Activated B cell treated with CpG ODN at 0.5 μM for 24 hours (primary cell): ENCODE data around the gene GPR75. TPM values are rescaled to one million over a fixed set of nuclear protein-coding genes. Genes with fewer than 3 reads are reported as not detected.

Experiments
- ATAC-seq: fragments of 200-7000 bp; cut with Tn5 transposase; one replicate; pipeline ENCODE4 v1.10.0; 2021; ENCODE audit warnings: low read depth, mild to moderate bottlenecking, moderate library complexity
- CTCF ChIA-PET: fragments of 350-600 bp; sonication (Branson Sonifier 250); formaldehyde crosslinking; loops from one replicate; lab custom pipeline; 2021; ENCODE audit warnings: antibody characterized with exemption; lab: Charles Lee
- POLR2A ChIA-PET: fragments of 350-600 bp; sonication (Branson Sonifier 250); formaldehyde crosslinking; loops from one replicate; lab custom pipeline; 2021; ENCODE audit warnings: antibody characterized with exemption; lab: Charles Lee
- DNase-seq: peaks from one replicate; pipeline ENCODE4 v3.0.0; 2022
- H3K27ac Mint-ChIP-seq: one replicate; pipeline ENCODE4 v1.8.0; 2020; ENCODE audit warnings: mixed read lengths
- H3K27me3 Mint-ChIP-seq: one replicate; pipeline ENCODE4 v1.8.0; 2021; ENCODE audit warnings: mixed read lengths
- H3K36me3 Mint-ChIP-seq: one replicate; pipeline ENCODE4 v1.8.0; 2021; ENCODE audit warnings: low read depth, mixed read lengths
- H3K4me1 Mint-ChIP-seq: one replicate; pipeline ENCODE4 v1.8.0; 2021; ENCODE audit warnings: mixed read lengths
- H3K4me3 Mint-ChIP-seq: one replicate; pipeline ENCODE4 v1.8.0; 2020; ENCODE audit warnings: mild to moderate bottlenecking, mixed read lengths
- H3K9me3 Mint-ChIP-seq: one replicate; pipeline ENCODE4 v1.8.0; 2020; ENCODE audit warnings: mixed read lengths
- CTCF ChIP-seq: fragments of 200-600 bp; IDR thresholded peaks from one replicate; pipeline ENCODE4 v1.8.0; 2022; ENCODE audit warnings: antibody characterized with exemption, mild to moderate bottlenecking
- intact Hi-C: fragments of 100-400 bp; cut with micrococcal nuclease; formaldehyde crosslinking; loops from one replicate; pipeline ENCODE4 v1.15.1; 2024
- total RNA-seq: library from RNA; stranded (reverse); gene quantifications from 2 replicates; pipeline ENCODE4 v1.2.3, GENCODE V29; 2022

GPR75 gene
- total RNA-seq, 1 donor from 2014 or later = 6.3 TPM

DNA sequence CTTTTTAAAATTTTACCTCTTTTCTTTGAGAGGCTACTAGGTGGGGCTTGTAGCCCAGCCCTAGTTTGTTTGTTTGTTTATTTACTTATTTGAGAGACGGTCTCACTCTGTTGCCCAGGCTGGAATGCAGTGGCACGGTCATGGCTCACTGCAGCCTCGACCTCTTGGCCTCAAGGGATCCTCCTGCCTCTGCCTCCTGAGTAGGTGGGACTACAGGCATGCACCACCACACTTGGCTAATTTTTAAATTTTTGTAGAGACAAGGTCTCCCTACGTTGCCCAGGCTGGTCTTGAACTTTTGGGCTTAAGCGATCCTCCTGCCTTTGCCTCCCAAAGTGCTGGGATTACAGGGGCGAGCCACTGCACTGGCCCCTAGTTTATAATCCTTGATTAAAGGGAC, 38.0 kb downstream of the GPR75 start:
- Mint-ChIP-seq H3K27ac (no peak overlapping the region), H3K27me3 (no peaks in the 10 kb centered on the region), H3K4me3 (no peak overlapping the region), H3K9me3 (no peaks in the 10 kb centered on the region), H3K4me1 (no peaks in the 10 kb centered on the region), H3K36me3 (peaks cover 29% of the 10 kb centered on the region)
- intact Hi-C loops = no loop called here
- DNase-seq (no peak), ATAC-seq (no peak)
- TF ChIP-seq CTCF = no peak
- ChIA-PET POLR2A (no interaction called here), CTCF (no interaction called here)

DNA sequence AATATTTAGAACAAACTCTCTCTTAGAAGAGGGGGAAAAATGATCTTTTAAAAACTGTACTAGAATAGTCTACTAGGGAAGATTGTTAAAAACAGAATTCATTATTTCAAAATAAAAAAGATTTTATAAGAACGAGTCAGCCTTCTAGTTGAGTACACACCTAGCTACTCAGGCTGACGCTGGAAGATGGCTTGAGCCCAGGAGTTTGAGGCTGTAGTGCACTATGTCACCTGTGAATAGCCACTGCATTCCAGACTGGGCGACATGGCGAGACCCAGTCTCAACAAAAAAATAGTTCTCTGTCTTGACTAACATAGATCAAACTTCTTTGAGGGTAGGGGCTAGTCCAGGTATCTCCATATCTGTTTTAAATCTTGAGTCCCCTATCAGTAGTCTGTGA, 39.1 kb downstream of the GPR75 start:
- H3K36me3 Mint-ChIP-seq = peaks cover 38% of the 10 kb centered on the region
- ChIA-PET POLR2A (no interaction called here), CTCF (no interaction called here)
- H3K27ac Mint-ChIP-seq = no peak overlapping the region
- H3K9me3 Mint-ChIP-seq = no peaks in the 10 kb centered on the region
- H3K4me1 Mint-ChIP-seq = no peaks in the 10 kb centered on the region
- ATAC-seq = no peak
- TF ChIP-seq CTCF = no peak
- H3K27me3 Mint-ChIP-seq = no peaks in the 10 kb centered on the region
- intact Hi-C loops = no loop called here
- DNase-seq = no peak
- no peak overlapping the region for H3K4me3 Mint-ChIP-seq

- H3K4me3 Mint-ChIP-seq = no peak overlapping the region
- TF ChIP-seq CTCF = no peak
- ATAC-seq (no peak), DNase-seq (no peak)
- ChIA-PET POLR2A (no interaction called here), CTCF (no interaction called here)
- no peaks in the 10 kb centered on the region for H3K4me1 Mint-ChIP-seq
- H3K36me3 Mint-ChIP-seq = peaks cover 45% of the 10 kb centered on the region
- no peaks in the 10 kb centered on the region for H3K27me3 Mint-ChIP-seq
- intact Hi-C loops = no loop called here
- H3K27ac Mint-ChIP-seq = no peak overlapping the region
- H3K9me3 Mint-ChIP-seq = no peaks in the 10 kb centered on the region
Measured at GRCh38 chr2:53820048-53820447, 39.7 kb downstream of the GPR75 start.

GRCh38 chr2:53819634-53820033, 40.1 kb downstream of the GPR75 start:
- no peak overlapping the region for H3K4me3 Mint-ChIP-seq
- DNase-seq (no peak), ATAC-seq (no peak)
- no peaks in the 10 kb centered on the region for H3K9me3 Mint-ChIP-seq
- ChIA-PET CTCF (no interaction called here), POLR2A (no interaction called here)
- no peak overlapping the region for H3K27ac Mint-ChIP-seq
- no peaks in the 10 kb centered on the region for H3K27me3 Mint-ChIP-seq
- intact Hi-C loops = no loop called here
- H3K4me1 Mint-ChIP-seq = no peaks in the 10 kb centered on the region
- peaks cover 48% of the 10 kb centered on the region for H3K36me3 Mint-ChIP-seq
- TF ChIP-seq CTCF = no peak

DNA sequence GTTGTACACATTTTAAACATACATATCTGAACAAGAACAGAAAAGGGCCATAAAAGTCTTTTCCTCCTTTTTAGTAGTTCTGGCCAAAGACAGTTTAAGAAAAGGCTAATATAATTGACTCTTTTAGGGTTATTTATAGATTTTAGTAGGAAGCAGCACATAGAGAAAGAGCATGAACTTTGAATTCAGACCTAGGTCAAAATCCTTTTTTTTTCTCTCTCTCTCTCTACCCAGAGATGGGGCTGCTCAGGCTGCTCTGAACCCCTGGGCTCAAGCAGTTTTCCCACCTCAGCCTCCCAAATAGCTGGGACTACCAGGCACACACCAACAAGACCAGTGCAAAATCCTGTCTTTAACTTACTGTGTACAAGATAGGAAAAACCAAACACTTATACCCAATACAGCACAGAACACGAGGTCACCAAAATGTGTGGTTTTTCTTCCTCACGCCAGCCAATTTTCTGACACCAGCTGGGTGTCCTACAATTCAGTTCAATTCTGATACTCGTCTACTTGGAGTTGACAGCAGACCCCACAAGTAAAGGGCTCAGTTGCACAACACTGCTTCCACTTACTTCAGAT, 40.8 kb downstream of the GPR75 start:
- ChIA-PET CTCF (no interaction called here), POLR2A (interaction anchor here (0.6 kb wide), 1 partner anchor 1522 kb away, joined by 5 read pairs; no protein-coding TSS in a partner anchor)
- DNase-seq (no peak), ATAC-seq (no peak)
- no peaks in the 10 kb centered on the region for H3K9me3 Mint-ChIP-seq
- H3K4me1 Mint-ChIP-seq = no peaks in the 10 kb centered on the region
- no peak overlapping the region for H3K27ac Mint-ChIP-seq
- H3K4me3 Mint-ChIP-seq = no peak overlapping the region
- no peak for TF ChIP-seq CTCF
- H3K36me3 Mint-ChIP-seq = peaks cover 52% of the 10 kb centered on the region
- intact Hi-C loops = no loop called here
- no peaks in the 10 kb centered on the region for H3K27me3 Mint-ChIP-seq
